GM18868 (cell line): ENCODE results near the gene ARG2.

Experiments
- ATAC-seq: cut with Tn5 transposase; IDR thresholded peaks from one replicate; pipeline ENCODE4 v1.9.1; 2021; ENCODE audit warnings: mild to moderate bottlenecking, moderate library complexity; ENCODE audit not compliant: unreplicated experiment

The ARG2 gene

DNA sequence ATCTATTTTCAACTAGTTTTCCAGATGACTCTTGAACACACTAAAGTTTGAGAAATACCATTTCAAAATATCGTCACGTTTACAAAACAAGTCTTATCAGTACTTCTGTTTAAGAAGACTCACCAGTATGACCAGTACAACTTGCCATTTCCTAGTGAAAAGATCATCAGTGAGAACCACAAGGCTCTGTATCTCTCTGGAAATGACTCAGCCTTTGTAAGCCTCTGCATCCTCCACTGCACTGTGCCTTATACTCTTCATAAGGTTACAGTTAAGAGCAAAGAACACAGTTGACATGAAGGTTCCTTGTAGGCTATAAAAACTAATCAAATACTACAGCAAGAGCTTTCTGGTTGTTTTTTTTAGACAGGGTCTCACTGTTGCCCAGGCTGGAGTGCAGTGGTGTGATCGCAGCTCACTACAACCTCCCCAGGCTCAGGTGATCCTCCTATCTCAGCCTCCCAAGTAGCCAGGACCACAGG, 60.4 kb downstream of the ARG2 start:
- peak; percentile 99 for ATAC-seq

DNA sequence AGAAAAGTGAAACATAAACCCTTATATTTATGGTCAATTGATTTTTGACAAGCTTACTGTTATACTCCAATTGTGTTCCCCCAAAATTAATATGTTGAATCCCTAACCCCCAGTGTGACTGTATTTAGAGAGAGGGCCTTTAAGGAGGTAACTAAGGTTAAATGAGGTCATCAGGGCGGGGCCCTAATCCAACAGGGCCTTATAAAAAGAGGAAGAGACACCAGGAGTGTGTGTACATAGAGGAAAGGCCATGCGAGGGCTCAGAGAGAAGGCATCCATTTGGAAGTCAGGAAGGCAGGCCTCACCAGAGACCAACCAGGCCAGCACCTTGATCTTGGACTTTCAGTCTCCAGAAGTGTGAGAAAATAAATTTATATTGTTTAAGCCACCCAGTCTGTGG, 61.2 kb downstream of the ARG2 start:
- no peak for ATAC-seq

DNA sequence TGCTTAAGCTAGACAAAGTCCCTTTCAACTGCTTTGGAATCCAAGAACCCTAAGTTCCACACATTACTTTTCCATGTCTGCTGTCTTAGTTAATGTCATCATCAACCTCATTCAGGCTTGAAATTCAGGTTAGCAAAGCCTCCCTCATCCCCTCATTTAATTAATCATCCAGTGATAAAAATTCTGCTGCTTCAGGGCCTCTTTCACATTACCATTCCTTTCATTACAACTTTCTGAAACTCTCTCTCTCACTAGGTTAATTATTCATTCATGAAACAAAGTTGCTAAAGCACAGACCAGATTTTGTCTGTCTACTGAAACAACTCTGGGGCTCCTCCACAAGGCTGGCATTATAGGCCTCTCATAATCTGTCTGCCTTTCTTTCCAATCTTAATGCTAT, 64.1 kb downstream of the ARG2 start:
- ATAC-seq, result no peak

DNA sequence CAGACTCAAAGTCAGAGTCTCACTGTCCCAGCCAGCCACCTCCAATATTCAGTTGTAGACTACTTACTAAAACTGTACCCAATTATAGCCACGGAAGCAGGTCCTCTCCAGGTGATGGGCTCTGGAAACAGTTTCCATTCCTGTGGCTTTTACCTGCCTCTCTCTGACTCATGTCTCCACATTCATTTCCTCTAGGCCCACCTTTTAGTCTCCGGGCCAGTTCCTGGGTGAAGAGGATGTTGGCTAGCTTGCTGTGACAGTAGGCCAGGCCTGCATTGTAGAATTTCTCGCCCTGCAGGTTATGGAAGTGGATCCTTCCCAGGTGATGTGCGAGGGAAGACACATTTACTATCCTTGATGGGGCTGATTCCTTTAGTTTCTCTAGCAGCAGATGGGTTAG, 70.3 kb downstream of the ARG2 start:
- no peak for ATAC-seq

DNA sequence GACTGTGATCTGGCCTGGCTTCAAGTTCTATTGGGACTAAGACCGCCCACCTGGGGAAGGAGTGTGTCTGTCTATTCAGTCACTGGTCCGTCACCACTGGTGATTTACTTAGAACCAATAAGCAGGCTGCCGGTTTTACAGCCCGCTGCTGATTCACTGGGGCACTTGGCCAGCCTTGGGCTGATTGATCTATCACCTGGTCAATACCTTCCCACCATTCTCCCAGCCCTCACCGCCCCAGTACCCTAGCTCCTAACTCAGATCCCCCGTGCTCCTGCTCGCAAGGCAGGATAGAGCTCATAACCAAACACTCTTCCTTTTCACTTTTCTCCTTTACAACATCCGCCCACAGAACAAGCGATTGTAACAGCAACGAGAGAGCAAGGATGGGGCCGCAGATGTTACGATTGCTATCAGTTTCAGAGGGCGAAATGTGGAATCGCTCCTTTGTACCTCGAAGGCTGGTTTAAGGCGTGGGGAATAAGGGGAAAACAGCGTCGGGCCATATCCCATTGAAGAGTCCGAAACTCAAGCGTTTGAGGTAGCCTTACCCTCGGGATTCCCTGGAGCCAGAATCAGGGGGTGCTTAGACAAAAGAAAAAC, 75.2 kb downstream of the ARG2 start:
- ATAC-seq, result peak; percentile 93

DNA sequence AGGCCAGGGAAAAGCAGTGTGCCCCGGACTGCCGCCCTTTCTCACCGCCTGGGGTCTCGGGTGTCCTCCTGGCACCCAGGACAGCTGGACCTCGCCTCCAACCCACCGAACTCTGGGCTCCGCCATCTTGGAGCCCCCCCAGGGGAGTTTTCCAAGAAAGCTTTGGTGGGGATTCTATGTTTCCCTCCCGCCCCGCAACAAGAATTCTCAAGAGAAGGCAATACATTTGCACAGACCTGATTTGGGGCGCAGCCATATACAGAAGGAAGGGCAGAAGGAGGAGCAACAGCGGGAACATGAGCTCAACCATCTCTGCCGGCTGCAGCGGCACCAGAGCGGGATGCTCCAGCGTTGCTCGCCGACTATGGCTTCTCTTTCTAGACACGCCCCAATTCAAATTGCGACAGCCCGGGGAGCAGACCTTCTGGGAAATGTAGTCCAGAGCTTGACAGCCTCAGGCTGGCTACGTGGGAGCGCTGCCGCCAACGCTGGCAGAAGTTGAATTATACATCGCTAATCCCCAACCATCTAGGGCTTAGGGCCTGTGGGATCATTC, 75.8 kb downstream of the ARG2 start, which contains the start of gene RDH11:
Gene RDH11, minus strand, starts transcription at position 371 of the 556 bp plus-strand sequence. Its CDS starts 61 bp downstream, at position 310.
- ATAC-seq, result peak; percentile 86

DNA sequence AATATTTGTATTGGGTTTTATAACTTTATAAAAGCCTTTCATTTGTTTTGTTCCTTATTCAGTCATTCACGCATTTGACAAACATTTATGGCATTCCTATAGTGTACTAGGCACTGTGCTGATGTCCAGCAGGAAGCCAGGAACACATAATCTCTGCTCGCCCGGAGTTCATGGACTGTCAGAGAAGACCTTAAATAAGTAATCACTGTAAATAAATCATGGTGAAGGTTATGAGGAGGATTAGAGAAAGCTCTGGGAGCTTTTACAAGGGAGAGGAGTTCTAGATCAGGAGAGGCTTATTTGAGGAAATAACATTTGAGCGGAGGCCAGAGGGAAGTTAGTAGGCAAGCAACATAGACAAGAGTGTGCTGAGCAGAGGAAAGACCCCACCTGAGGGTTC, 77.3 kb downstream of the ARG2 start:
- no peak for ATAC-seq

DNA sequence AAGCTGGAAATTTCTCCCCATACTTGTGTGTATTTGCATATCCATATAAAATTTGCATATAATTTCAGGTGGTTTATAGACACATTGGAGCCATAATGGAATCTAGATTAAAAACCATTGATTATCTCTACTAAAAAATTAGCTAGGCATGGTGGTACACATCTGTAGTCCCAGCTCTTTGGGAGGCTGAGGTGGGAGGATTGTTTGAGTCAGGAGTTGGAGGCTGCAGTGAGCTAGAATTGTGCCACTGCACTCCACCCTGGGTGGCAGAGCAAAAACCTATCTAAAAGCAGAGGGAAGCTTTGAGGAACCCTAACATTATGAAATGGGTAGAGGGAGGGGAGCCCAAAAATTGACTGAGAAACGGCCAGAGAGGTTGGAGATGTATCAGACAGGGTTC, 78.5 kb downstream of the ARG2 start:
- ATAC-seq, result no peak
